Stimulated activated CD4-positive, alpha-beta T cell treated with anti-CD3 and anti-CD28 coated beads, Interleukin-15, amount 100 ng/mL, for 24 hours (primary cell): ENCODE measurements around the gene PCP4L1.
"Not testable (repeated sequence)": the region's sequence is repeated elsewhere in the genome, so short reads cannot be mapped to it uniquely, and the experiment has no call there.

Experiments
- DNase-seq: peaks from one replicate; pipeline ENCODE4 v3.0.0-alpha.2; 2020

The PCP4L1 gene

GRCh38 chr1:161229896-161230295 lies 28.6 kb upstream of the PCP4L1 start:
- DNase-seq = no peak

DNA sequence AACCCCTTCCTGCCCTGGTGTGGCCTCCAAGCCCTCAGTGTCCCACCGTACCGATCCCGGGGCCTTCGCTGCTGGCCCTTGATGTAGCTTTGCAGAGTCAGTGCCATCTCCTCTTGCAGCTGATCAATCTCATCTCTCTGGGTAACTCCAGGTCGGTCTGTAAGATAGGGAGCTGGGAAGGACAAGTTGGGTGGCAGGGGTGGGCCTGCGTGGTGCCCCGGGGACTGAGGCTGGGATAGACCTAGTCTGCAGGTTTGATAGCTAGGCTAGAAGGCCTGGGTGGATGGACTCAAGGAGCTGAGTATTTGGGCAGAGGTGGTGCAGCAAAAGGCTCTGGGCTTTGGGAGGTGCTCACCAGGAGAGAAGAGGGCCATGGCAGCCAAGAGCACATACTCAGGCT lies 27.8 kb upstream of the PCP4L1 start:
- no peak for DNase-seq

DNA sequence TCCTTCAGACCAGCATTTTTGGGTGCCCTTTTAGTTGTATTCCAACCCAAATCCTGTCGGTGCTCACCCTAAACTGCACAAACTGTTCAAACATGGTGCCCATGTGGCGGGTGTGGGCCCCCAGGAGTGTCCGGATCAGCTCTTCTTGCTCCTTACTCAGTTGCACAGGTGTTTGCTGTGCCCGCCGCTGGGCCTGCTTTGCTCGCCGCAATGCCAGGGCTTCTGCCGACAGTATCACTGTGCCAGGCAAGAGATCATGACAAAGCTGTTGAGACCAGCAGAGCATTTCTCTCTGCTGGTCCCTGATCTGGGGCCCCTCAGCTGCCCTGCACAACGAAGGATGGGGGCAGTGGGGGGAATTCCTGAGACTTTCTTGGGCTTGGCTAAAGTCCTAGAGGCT lies 25.4 kb upstream of the PCP4L1 start:
- no peak for DNase-seq

DNA sequence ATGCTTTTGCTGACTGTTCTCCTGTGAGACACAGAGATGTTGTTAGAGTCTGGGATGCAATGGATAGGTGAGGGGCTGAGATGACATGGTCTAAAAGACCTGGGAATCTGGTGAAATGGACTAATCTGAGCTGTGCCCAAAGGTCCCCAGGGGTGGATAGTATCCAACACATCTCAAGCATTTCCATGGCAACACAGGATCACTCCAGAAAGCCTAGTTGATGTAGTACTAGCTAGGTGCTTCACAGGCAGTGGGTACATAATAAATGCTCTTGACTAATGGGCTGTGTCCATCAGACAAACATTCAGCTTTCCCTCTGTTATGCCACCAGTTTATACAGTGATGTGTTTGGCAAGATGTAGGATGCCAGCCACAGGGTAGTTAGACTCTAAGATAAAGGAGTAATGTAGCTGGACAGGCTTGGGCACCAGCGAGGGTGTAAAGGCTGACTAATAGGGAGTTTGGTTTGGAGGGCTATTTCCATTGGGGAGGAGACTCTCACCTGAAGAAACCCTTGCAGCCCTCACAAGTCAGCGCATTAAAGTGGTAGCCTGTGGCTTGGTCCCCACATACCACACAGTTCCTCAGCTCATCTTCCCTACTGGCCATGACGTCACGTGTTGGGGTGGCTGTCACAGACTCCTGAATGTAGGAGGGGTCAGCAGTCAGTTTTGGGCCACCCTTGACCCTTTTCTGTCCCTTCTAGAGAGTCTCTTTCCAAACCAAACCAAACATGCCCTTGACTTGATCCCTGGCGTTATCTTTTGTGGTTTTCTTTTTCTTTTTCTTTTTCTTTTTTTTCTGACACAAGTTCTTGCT lies 22.4 kb upstream of the PCP4L1 start:
- DNase-seq = no peak

DNA sequence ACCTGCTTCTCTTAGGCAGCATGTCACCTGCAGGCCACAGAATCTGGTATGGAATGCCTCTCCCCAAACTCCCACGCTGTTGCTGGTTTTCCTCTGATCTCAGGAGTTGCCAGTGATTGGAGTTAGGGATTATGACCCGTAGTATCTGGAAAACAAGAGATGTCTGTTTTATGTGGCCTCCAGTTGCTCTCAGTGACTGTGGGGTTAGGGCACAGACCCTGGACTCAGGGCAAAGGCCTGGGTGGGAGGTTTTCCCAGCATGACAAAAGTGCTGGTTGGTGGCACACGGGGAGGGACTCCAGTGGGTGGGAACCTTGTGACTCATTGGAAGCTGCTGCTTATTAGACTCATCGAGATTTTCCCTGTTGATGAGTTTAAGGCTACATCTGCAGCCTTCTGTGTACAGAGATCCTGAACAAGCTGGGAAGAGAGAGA lies 20.5 kb upstream of the PCP4L1 start, which contains the start of gene NR1I3:
Gene NR1I3, minus strand, starts transcription at position 165 of the 435 bp plus-strand sequence. CDS start 1,638 bp downstream, outside the sequence.
- DNase-seq = no peak

DNA sequence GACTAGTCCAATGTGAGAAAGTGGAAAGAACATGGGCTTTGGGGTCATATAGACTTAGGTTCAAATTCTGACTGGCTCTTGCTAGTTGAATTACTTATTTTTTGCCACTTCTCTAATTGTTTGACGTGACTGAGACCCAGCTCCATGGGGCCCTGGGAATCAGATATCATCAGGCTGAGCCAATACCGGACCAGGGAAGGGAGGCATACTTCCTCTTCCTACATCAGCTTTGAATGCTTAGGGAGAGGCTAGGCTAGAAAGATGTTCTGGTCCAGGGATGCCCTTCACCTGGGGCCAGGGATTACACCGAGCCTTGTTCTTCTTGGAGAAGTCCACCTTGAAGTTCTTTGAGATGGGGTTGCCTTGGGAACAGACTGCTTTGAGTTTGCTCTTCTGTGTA lies 16.9 kb upstream of the PCP4L1 start:
- no peak for DNase-seq

- DNase-seq = no peak
These were observed 16.2 kb upstream of the PCP4L1 start for GRCh38 chr1:161242313-161242712.

GRCh38 chr1:161244888-161245287 lies 13.7 kb upstream of the PCP4L1 start:
- no peak for DNase-seq

DNA sequence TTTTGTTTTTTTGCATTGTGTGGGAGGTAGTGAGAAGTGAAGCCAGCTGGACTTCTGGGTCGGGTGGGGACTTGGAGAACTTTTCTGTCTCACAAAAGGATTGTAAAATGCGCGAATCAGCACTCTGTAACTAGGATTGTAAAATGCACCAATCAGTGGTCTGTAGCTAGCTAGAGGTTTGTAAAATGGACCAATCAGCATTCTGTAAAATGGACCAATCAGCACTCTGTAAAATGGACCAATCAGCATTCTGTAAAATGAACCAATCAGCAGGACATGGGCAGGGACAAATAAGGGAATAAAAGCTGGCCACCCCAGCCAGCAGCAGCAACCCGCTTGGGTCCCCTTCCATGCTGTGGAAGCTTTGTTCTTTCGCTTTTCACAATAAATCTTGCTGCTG lies 8.4 kb upstream of the PCP4L1 start:
- DNase-seq = not testable (repeated sequence)

- no peak for DNase-seq
These were observed 7.7 kb upstream of the PCP4L1 start for GRCh38 chr1:161250829-161251228.

DNA sequence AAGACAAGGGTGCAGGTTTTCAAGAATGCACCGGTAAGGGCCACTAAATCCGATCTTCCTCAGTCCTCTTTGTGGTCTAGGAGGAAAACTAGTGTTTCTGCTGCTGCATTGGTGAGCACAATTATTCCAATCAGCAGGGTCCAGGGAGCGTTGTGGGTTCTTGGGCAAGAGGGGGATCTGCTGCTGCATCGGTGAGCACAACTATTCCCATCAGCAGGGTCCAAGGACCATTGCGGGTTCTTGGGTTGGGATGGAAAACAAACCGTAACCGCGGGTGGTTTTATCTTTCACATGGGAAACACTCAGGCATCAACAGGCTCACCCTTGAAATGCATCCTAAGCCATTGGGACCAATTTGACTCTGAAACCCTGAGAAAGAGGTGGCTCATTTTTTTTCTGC lies 7.0 kb upstream of the PCP4L1 start:
- DNase-seq = no peak

DNA sequence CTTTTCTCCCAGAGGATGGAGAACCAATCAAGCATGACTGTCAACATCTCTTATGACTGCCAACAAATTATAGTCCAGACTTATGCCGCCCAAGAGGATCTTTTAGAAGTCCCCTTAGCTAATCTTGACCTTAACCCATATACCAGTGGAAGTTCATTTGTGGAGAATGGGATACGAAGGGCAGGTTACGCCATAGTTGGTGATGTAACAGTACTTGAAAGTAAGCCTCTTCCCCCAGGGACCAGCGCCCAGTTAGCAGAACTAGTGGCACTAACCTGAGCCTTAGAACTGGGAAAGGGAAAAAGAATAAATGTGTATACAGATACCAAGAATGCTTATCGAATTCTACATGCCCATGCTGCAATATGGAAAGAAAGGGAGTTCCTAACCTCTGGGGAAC lies 3.2 kb upstream of the PCP4L1 start:
- not testable (repeated sequence) for DNase-seq

DNA sequence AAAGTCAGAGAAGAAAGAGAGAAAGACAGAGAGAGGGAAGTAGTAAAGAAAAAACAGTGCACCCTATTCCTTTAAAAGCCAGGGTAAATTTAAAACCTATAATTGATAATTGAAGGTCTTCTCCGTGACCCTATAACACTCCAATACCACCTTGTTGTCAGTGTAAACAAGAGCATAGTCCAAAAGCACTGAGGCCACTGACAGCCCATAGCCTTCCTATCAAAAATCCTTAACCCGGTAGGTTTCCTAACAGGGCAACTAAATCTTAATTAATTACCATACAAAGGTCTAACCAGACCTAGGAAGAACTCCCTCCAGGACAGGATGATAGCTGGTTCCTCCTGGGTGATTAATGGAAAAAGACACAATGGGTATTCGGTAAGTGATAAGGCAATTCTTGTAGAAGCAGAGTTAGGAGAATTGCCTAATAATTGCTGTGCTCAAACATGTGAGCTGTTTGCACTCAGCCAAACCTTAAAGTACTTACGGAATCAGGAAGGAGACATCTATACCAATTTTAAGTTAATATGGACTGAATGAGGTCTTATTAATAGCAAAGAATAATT lies 2.5 kb upstream of the PCP4L1 start:
- DNase-seq = not testable (repeated sequence)

- not testable (repeated sequence) for DNase-seq
These were observed 1.4 kb upstream of the PCP4L1 start for GRCh38 chr1:161257109-161257508.

- DNase-seq = no peak
These were observed 779 bp downstream of the PCP4L1 start for GRCh38 chr1:161259345-161259702.

- no peak for DNase-seq
These were observed 1.2 kb downstream of the PCP4L1 start for GRCh38 chr1:161259765-161260164.

DNA sequence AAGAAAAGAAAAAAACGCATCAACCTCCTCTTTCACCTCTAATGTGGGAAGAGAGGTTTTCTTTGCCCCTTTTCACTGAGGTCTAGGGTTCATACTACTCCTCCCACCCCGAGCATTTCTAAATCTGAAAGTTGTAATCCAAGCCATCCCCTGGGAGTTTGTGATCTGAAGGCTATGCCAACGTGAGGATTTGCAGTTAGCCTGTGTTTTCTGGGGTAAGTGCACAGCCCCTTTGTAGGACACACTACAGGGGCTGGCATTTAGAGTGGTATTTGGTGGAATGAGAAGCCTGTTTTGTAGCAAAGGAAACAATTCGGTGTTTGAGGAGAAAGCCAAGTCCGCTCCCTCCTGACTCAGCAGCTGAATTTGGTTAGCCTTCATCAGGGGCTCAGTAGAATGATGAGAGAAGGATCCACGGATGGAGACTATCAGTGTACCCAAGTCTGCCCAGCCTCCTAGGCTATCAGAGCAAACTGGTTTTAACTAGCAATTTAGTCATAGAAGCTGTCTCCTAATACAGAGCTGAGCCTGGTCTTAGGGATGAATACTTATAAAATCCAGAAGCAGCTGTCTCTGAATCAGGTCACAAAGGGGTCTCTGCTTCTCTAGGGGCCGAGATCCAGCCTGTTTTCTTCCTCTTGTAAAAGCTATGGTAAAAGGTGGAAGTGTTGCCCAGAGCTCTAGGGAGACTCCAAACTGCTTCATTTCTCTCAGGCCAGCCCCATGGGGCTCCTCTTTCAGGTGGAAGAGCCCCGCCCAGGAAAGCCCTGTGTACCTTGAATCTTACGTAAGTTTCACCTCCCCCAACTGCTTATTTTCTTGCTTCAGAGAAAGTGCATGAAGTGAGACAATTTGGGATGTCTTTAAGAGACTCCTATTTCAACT lies 2.1 kb downstream of the PCP4L1 start:
- no peak for DNase-seq

DNA sequence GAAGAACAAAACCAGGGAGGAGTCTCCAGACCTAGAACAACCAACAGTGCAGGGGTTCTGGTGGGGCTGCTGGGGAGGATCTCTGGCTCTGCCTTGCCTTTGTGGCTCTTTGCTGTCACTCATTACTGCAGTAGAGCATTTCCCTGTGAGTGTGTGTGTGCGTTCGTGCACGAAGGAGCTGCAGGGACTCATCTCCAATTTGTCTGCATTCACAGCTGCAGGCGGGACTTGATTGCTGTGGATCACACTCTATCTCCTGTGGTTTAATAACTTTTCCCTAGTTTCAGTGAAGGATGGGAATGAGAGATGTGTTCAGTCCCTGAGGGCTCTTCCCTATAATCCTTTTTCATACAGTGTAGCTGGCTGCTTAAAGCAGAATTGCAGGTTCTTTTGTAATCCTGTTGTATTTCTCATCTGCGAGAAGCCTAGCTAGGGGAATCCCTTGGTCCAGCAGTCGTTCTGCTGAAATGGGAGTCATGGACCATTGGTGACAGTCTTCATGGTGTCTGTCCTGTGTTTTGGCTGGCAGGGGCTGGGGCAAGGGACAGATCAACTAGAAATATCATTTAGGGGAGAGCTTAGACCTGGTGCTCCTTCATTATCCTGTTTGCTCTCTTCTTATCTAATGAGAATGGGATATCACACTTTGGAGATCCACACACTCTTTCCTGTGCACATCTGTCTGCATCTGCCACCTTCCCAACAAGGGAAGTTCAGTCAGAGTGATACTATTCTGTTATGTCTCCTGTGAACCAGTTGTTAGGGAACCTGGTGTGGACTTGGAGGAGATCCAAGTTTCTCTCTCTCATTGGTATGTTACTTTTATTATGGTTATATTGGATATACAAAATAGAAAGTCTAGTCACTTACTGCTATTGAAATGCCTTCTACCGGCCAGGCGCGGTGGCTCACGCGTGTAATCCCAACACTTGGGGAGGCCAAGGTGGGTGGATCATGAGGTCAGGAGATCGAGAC lies 3.0 kb downstream of the PCP4L1 start:
- no peak for DNase-seq

DNA sequence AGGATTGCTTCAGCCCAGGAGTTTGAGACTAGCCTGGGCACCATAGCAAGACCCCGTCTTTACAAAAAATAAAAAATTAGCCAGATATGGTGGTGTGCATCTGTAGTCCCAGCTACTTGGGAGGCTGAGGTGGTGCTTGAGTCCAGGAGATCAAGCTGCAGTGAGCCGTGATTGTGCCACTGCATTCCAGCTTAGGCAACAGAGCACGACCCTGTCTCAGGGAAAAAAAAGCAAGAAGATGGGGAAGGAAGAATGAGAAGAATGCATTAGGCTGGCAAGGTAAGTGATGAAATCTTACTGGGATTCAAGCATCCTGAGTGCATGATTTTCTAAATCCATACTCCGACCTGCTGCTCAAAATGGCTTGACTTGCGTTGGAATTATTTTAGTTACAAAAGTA lies 6.8 kb downstream of the PCP4L1 start:
- no peak for DNase-seq

DNA sequence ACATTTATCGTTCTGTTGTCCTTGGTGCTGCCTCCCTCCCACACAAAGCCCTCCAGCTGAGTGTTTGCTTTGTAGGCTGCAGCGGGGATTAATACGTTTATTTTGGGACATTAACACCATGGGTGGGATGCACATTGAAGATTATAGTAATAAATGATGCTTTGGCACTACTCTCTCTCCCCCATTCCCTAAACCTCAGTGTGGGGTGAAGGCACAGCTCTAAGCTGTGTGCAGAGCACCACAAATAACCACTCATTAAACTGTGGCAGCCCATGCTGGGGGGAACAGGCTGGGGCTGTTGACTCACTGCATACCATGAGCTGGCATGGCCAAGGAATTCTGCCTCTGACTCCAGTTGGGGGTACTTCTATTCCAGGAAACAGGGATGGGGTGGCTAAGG lies 7.7 kb downstream of the PCP4L1 start:
- DNase-seq = no peak

GRCh38 chr1:161266836-161267235 lies 8.3 kb downstream of the PCP4L1 start:
- no peak for DNase-seq

- no peak for DNase-seq
These were observed 8.8 kb downstream of the PCP4L1 start for GRCh38 chr1:161267321-161267720.
